HG03460 (cell line): Measurements from ENCODE around the gene DAND5.

Experiments used
- ATAC-seq: cut with Tn5 transposase; IDR thresholded peaks from one replicate; pipeline ENCODE4 v1.9.1; 2021; ENCODE audit not compliant: unreplicated experiment

The DAND5 gene

DNA sequence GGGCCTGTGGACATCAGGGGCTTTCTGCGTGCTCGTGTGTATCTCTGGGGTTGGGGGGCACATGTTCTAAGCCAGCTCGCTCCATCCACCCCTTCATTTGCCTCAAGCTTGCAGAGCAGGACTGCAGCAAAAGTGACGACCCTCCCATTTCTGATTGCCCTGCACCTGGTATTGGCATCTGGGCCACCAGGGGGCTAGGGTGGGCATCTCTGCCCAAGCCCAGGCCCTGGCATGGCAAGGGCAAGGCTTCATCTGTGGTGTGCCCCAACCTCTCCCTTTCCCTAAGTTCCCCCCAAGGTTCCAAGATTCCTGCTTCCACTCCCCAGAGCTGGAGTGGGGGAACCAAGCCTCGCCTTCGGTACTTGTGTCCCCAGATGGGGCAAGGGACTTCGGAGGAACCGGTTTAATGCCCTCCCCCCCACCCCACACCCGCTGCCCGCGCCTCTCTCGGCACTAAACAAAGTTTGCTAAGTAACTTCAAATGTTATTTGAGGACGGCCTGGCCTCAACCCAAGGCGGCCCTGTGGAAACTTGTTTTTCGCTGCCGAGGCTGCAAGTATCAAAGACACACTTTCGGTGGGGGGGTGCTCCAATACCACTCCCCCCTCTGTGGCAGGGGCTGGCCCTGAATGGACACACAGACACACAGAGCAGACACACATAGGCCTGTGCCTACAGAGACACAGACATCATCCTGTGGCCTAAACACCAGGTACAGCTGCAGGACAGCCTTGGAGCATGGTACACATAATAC, 38.1 kb downstream of the DAND5 start:
- ATAC-seq = no peak

DNA sequence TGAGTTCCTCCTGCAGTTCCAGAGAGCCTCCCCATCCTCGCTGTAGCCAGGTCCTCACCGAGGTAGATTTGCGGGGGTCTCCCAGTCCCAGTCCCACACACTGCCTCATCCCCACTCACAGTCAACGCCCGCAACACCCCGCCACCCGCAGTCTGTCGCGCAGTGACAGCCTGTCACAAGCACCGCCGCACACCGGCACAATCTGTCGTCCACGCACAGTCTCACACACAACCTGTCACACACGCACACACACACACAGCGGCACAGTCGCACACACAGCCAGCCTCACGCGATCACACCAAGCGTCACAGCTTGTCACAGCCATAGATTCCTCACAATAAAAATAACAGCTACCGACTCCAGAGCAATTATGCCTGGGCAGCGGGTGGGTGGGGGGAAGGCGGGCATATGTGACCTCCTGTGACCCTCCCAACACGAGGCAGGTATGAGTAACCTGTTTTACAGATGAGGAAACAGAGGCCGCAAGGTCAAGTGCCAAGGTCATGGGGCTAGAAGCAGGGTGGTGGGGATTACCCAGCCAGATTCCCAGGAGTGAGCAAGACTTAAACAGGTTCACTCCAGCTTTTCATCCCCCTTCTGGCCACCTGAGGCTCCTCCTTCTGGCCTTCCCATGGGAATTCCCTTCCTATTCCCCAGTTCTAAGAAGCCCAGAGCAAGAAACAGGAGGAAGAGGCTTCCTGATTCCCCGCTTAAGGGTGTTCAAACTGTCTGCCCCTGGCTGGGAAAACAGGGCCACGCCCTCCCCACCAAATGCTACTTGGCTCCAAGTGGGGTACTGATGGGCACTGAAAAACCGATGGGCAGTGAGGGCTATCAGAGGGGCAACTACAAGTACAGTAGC, 39.8 kb downstream of the DAND5 start:
- ATAC-seq = no peak

DNA sequence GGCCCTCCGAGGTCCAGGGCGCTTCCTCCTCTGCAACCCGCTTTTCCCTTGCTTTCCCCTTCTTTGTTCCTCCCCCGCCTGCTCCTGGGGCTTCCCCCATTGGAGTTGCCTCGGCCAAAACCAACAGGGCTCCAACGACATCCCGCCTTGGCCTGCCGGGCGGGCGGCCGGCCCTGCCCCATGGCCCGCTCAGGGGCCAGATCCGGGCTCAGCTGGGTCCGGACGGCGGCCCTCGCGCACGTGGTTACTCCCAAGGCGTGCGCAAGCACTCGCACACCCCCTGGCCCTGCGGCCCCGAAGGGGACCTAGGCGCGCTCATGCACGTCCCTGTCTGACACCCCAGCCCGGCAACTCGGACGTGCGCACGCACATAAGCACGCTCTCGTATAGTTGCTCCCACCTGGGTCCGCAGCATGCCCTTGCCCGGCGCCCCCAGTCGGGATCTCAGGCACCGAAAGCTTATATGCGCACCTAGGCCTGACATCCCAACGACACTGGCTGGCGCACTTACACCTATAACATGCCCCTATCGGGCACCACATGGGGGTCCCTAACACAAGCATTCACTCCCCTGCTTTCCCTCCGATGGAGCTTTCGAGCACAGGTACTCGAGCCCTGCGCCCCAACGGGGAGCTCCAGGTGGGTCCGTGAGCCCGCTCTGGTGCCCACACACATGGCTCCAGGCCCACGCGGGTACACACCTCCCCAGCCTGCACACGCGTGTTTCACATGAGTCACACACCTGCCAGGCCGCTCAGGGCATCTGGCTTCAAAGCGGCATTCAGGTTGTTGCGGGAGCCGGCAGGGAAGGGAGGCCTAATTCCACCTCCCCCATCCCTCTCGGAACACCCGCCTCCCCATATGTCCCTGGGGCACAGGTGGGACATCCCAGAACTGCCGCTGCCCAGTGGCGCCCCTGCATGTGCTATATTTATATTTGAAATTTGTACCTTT, 40.9 kb downstream of the DAND5 start:
- ATAC-seq = no peak

DNA sequence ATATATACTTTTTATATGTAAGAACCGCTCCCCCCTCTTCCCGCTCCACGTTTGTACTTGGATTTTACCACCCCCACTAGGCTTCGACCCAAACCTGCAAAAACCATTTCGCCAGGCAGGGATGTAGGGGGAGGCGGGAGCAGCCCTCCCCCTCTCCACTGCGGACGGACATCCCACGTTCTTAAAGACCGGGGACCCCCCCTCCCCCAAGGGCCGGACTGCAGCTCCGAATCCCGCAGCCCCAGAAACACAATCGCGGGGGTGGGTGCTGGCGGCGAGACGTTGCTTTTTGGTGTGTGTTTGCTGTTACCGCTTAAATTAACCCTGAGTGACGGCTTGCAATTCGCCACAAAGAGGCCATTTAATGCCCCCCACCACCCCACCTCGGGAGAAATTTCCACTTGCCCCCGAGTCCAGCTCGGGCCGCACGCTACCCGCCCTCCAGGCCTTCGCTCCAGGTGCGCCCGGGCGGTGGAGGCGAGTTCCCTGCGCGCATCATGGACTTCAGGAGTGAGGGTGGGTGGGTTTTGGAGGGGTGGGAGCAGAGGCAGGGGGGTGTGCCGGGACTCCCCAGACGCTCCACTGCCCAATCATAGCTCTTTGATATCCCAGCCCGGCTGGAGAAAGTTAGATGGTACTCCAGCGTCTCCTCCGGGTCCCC, 41.7 kb downstream of the DAND5 start:
- no peak for ATAC-seq

GRCh38 chr19:13011653-13012389, 42.4 kb downstream of the DAND5 start:
- ATAC-seq = no peak

DNA sequence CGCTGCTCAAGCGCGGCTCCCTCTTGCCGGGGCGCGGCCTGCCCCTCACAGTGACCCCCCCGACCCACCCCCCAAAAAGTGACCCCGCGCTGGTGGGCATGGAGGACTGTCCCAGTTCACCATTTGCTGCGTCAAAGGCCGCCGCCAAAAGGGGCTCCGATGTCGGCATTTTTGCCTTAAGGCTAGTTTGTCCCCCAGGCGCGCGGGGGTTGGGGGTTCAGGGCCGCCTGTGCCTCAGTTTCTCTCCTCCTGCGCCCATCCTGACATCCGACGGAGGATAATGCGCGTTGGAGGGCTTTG, 43.0 kb downstream of the DAND5 start:
- ATAC-seq = no peak

DNA sequence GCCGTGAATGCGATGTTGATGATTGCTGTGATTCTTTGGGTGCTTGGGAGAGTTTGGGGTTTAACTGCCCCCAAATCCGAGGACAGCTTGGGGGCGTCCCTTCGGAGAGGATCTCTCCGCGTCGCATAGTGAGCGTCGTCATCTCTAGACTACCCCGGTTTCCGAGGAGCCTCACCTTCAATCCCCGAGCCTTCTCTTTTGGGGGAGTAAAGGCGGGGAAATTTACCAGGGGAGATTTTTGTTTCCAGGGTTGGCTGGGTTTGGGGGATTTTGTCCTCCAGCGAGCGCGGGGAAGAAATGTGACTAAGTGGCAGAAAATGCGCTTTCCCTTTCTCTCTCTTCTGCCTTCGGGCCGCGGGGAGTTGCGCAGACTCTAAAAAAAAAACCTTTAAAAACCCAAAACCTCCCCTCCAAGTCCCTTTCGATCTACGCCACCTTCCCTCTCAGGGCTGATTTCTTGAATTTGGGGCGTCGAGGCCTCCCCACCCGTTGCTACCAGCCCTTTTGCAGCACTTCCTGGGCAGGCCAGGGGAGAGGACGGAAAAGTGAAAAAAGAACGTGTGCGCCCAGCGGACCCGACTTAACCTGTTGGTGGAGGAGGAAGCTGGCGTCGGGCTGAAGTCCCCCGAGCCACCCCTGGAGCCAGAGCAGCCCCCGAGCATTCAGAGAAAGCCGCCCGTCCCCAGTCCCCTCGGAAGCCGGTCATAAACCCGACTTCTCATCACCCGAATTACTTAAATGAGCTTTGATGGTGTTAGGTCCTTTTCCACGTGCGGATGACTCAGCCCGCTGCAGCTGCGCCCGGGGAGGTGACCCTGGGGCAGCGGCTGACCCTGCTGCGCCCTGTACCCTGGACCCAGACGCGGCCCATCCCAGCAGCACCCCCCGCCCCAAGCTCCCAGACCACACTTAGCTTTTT, 43.6 kb downstream of the DAND5 start:
- no peak for ATAC-seq

DNA sequence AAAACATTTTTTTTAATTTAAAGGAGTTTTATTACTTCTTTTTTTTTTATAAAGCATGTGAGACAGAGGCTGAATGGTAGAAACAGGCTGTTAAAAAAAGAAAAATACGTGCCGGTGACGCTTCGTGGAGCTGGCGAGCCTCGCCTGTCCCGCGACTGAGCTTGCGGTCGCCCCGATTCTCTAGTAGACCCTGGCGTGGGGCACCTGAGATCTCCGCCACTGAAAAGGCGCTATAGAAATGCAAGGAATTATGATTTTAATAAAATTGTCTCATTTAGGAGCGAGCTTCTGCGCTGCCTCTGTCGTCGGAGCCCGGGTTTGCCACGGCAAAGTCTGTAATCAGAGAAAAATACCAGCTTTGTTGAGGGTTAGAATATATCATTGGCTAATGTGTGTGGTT, 44.3 kb downstream of the DAND5 start:
- no peak for ATAC-seq

DNA sequence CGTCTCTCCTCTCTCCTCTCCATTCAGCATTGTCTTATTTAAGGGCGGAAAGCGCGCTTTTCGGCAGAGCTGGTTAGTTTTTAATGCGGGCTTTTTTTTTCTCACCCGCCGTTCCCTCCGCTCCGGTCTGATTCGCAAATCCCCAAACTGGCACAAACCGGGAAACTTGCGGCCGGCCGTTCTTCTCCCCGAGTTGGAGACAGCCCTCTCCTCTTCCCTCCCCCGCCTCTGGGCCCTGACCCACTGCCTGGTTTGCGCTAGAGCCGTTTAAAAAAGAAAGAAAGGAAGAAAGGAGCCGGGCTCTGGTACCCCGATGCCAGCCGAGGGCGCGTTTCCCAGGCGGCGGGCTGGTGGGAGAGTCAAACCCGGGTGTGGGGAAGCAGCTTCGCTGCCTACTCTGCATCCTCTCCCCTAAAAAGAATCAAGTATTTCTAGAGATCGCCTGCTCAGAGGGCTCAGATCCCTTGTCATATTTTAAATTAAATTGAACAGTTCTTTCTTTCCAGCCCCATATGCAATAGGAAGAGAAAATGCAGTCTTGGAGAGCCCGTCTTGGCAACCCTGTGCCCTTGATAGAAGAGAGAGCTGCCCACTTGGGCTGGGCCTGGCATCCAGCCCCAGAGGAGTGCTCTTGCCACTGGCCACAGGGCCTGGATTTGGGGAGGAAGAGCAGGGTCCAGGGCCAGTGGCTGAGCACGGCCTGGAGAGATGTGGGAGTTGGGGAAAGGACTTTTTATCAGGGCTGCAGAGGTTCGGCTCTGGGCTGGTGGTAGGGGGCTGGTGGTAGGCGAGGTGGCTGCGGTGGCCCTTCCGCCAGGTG, 44.9 kb downstream of the DAND5 start:
- ATAC-seq = no peak

DNA sequence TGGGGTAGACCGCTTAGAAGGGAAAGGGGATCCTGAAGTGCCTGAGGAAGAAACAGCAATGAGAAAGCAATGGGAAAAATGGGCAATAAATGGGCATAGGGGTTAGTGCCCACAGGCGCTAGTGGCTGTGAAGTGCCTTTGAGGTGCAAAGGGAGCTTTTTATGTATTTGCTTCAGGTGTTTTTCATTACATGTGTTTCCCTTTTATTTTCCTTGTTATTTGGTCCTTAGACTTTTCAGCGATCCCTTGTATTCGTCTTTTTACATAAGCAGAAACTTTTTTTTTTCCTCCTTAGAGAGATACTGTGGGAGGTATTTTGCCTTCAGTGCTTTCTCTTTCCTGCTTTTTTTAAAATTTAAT, 45.5 kb downstream of the DAND5 start:
- ATAC-seq = no peak

- ATAC-seq = no peak
These were observed 46.2 kb downstream of the DAND5 start for GRCh38 chr19:13015361-13016223.

DNA sequence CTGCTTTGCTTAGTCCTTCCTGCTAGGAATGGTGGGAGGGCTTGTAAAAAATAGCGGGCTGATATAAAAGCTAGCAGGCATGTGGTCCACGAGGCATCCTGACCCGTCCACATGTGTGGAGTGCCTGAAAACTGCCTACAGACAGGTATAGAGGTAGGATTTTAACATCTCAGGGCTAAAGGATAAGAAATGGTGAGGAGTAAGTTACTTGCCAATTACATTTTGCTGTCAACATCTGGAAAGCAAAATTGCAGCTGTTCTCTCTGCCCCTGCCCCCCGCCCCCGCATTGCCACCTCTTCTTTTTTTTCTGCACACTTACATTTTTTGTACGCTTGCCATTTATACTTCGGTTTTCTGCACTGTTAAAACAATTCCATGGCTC, 46.9 kb downstream of the DAND5 start:
- ATAC-seq = no peak

DNA sequence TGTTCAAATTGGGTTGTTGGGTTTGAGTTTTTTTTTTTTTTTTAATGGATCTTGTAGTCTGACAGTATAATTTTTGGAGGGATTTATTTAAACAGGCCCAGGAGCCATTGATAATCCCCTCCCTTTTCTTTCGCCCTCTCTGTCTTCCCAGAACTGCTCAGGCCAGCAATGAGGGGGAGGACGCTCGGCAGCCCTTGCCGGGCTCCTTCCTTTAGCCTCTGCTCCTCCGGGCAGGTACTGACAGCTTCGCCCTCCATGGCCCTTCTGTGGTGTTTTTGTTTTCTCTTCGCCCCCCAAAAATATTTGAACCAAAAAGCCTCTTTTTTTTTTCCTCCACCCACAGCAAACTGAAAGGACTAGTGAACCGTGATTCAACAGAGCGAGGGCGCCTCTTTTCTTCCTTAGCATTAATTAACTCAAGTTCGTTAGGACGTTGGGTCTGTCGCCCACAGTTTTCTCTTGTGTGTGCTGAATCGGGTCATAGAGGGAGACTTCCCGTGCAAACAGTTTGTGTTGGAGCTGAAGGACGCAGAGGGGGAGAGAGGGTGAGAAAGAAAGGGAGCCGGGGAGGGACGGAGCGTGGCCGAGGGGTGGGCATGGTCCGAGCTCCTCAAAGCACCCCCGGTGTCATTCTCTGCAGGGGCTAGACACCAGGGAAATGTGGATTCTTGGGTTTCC, 47.4 kb downstream of the DAND5 start:
- no peak for ATAC-seq

DNA sequence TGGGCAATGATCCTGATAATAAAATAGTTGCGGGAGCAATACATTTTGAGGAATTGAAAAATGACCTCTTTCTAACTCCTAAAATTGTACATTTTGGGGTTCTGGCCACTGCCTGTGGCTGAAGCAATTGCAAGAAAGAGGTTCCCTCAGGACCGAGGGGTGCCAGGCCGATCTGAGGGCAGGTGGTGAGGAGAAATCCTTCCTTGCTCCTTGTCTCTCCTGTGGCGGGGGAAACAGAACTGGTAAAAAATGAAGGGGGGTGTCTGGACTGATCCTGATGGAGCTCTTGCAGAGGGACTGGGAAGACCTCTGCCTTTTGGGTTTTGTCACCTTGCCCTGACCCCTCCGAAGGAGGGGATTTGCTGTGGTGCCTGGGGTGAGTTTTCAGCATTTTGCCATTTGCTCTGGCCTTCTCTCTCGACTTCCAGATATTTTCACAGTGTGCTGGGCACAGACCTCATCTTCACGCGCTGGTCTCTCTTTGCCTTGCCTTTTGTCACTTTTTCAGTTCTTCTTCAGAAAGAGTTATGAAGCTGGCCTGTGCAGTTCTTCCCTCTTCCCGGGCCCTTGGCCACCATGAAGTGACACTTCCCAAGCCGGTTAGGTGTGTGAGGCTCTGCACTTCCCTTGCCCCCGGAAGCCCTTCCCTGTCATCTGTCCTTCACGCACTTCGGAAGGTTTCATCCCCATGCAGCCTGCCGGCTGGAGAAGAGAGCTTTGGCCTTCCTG, 48.1 kb downstream of the DAND5 start:
- no peak for ATAC-seq

DNA sequence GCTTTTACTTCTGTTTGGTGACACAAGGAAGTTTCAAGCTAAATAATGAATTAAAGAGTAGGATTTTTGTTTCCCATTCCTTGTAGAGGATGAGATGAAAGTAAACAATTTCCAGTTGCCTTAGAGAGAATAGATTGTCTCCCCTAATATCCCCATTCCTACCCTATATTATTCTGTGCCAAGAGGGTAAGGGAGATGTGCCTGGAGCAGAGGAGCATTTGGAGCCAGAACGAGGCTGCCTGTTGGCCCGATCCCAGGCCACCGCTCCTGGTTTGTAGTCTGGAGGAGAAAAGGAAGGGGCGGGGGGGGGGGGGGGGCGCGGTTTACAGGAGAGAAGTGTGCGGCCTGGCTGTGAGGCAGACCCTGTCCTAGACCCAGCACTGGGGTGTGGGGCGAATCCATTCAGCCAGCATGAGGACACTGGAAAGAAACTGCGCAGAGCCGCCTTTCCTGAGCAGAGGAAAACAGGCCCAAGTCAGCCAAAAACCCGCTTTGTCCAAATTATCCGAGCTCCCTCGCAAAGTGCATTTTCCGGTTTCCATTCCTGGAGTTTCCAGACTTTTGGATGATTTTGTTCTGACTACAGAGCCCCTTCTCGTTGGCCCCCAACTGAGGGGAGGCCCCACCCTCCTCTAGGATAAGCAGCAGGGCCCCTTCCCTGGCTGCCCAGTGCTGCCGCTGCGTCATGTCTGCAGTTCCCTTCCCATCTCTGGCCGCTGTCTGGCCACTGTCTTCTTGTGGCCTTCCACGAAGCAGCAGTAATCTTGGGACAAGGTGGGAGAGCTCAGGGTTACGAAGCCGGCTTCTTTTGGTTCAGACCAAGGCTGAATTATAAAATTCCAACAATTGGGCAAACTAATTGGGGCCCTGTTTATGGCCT, 48.9 kb downstream of the DAND5 start:
- no peak for ATAC-seq
